Stimulated activated CD4-positive, alpha-beta T cell treated with anti-CD3 and anti-CD28 coated beads, Interleukin-4, amount 100 ng/mL, for 24 hours (primary cell): ENCODE measurements around the gene KAT8.
"Not testable (repeated sequence)": the region's sequence is repeated elsewhere in the genome, so short reads cannot be mapped to it uniquely, and the experiment has no call there.

ENCODE experiments used
- DNase-seq: peaks from one replicate; pipeline ENCODE4 v3.0.0-alpha.2; 2020

The KAT8 gene

DNA sequence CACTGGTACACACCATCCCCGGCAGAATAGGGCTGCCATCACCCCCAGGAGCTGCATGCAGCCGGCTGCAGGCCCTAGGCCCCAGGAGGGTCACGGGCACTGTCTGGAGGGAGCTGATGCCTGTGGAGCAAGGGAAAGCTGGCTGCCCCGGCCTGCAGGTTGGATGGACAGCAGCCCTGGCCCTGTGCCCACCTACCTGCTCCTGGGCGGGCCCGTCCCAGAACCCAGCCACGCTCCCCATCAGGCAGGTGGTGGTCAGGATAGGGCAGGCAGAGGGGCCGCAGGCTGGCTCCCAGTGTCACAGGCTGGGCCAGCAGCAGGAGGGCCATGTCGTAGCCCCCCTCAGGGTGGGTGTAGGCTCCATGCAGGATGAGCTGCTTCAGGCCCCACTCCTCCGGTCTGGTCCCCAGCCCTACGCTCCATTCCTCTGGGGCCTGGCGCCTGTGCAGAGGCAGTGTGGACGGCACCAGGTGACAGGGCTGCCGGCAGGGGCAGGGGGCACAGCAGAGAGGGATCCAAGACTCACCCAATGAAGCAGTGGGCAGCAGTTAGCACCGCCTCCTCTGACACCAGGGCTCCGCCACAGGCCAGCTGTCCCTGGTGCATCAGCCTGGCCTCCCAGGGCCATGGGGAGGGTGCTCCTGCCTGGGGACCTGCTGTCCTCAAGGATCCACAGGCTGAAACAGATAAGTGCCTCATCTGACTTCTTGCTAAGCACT, 32.7 kb upstream of the KAT8 start:
- no peak for DNase-seq

DNA sequence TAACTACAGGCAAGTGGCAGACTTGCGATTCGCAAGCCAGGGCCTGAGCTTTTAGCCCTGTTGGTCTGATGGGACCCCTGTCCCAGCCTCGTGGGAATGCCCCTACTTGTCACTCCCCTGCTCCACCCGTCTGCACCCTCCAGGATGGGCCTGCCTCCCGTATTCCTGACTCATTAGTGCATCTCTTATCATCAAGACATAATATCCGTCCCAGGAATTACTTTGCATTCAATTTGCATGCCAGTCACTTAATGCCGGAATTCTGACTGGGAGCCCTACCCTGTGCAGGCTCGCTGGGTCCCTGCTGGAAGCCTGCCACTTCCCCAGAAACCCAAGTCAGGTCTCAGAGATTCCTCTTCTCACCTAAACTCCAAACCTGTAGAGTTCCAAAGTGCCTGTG, 32.1 kb upstream of the KAT8 start:
- DNase-seq: no peak

DNA sequence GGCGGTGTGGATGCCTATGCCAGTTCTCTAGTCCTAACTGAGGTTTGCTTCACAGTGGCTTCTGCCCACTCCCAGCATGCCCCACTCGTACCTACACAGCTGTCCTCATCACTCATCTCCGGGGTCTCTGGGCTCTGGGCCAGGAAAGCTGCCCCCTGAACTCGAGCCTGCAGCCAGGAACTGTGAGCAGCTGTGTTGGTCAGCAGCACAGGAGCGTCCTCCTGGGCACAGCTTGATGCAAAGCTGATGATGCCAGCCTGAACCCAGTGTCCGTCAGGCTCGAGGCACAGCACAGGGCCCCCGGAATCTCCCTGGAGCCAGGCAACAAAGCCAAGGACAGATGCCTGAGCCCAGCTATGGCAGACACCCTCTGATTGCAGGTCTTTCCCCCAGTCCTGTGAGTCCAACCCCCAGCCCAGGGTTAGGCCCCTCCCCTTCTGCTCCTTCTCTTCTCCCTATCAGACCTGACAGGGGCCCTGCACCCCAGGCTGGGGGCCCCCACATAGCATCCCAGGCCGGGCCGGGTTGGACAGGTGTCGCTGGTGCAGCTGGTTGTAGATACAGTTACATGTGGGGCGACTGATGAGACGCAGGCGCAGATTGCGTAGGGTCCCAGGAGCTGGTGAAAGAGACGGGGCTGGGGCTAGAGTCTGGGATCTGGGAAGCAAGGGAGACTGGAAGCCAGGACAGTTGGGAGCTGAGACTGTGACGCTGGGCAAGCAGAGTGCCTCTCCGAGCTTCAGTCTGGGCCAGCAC, 31.4 kb upstream of the KAT8 start:
- no peak for DNase-seq

DNA sequence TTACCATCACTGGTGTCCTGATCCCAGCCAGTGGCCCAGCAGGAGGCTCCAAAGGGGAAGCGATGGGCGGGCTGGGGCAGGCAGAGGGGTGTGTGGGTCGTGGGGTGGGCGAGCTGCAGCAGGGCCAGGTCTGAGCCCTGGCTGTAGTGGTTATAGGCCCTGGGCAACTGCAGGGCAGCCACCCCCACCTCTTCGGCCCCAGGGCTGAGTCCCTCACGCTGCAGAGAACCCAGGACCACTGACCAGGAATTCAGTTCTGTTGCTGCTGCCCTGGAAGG, 30.9 kb upstream of the KAT8 start:
- no peak for DNase-seq

DNA sequence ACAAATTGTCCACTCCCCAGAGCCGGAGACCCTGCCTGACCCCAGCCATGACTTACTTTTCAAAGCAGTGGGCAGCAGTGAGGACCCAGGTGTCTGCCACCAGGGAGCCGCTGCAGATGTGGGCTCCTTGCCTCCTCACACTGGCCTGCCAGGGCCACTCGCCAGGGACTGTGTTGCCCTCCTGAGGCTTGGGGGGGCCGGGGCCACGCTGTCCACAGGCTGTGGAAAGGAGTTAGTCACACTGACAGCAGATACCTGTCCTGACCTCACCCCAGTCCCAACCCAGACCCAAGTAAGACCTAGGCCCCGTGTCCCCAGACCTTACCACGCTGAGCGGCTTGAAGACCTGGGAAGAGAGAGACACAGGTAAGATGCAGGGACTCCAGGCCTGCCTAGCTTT, 30.0 kb upstream of the KAT8 start:
- no peak for DNase-seq

DNA sequence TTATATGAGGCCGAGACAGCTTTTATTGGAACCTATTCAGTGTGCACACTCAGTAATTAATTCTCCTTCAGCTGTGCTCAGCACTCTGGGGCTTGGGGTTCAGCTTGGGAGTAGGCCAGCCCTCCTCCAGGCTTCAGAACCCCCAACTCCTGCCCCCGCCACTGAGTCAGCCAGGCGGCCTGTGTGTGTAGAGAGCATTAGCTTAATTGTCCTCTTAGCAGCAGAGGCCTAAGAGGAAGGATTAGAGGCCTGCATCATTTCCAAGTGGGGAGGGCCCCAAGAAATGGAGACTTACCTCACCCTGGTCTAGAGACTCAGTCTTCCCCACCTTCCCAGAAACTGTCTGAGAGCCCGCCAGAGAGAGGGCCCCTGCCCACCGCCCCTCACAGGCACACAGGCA, 29.5 kb upstream of the KAT8 start:
- DNase-seq: no peak

DNA sequence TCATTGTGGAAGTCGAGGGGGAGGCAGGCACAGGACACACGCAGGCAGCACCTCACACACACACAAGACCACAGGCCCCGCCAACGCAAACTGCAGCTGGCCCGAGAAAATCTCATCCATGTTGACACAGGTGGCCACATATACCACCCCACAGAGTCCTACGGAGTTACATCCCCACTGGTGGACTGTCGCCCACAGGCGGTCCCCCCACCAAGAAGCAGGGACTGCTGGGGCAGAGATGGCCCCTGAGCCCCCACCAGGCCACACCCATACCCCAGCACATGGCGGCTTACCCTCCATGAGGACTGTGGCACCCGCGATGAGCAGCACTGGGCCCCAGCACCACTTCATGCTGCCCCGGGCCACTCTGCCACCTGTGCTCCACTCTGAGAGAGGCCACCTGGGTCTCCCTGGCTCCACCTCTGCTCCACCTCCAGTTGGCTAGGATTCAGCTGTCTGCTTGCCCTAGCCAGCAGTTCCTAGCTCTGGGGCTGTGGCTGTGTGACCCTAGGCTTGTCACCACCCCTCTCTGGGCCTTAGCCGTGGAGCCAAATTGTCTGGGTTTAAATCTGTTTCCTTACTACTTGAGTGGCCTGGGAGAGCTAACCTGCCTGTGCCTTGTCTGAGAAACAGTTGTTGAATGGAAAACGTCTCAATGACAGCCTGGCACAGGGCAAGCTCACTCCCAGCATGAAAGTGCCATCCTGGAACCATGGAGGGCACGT, 28.8 kb upstream of the KAT8 start, which contains the start of gene PRSS53:
Gene PRSS53, minus strand, starts transcription at position 485 of the 725 bp plus-strand sequence. Its CDS starts 134 bp downstream, at position 351.
- no peak for DNase-seq

DNA sequence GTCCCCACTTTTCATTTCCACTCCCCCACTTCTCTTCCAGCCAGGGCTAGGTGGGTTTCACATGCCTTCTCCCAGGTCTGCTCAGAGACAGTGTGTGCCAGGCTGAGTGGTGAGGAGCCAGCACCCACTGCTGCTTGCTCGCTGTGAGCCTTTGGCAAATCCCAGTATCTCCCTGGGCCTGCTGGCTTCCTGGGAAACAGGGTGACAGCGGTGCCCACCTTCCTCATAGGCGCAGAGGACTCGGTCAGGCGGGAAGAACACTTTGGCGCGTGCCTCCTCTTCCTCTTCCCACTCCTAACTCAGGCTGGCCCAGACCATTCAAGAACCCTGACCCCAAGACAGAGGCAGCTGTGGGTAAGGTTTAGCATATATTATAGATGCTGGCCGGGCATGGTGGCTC, 28.3 kb upstream of the KAT8 start:
- no peak for DNase-seq

DNA sequence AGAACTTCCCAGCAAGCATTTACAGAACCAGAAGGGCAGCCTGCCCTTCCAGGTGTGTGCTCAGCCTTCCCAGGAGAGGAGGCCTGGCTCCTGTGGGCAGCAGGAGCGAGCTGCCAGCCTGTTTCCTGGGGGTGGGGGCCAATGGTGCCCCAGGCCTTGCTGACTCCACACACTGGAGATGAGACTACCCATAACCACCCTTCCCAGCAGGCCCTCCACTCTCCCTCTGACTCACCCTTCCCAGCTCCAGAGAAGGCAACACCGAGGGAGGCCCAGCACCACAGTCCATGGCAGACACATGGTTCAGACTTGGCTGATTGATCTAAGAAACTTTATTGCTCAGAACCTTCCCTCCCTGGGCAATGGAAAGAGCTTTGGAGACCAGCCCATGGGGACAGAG, 26.9 kb upstream of the KAT8 start:
- no peak for DNase-seq

DNA sequence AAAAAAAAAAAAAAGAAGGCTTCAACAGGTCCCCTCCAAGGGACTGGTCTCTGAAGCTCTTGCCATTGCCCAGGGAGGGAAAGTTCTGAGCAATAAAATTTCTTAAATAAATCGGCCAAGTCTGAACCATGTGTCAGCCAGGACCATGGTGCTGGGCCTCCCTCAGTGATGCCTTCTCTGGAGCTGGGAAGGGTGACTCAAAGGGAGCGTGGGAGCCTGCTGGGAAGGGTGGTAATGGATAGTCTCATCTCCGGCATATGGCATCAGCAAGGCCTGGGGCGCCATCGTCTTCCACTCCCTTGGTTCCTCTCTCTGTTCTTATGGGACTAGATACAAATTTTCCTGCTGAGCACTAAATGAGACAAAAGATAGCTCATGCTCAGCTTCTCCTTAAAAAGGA, 25.1 kb upstream of the KAT8 start:
- no peak for DNase-seq

DNA sequence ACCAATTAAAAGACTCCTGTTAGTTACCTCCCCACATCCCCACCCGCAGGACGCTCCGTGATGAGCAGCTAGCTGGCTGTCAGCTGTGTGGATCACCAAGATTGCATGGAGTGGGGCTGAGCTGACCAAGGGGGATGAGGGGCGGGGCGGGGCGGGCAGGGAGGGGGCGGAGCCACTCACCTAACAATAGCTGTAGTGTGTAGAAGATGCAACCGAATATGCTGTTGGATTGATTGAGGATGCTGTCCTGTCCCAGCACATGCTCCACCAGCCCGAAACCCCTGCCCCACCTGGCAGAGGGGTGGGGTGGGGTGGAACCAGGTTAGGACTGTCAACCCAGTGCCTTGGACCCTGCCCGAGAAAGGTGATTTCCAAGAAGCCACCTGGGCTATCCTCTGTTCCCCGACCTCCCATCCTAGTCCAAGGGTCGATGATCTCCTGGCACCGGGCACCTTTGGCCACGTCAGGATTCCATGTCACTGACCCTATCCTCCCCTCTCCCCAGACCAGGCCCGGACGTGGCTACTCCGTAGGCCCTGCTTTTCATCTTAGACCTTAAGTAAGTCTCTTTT, 24.2 kb upstream of the KAT8 start:
- no peak for DNase-seq

DNA sequence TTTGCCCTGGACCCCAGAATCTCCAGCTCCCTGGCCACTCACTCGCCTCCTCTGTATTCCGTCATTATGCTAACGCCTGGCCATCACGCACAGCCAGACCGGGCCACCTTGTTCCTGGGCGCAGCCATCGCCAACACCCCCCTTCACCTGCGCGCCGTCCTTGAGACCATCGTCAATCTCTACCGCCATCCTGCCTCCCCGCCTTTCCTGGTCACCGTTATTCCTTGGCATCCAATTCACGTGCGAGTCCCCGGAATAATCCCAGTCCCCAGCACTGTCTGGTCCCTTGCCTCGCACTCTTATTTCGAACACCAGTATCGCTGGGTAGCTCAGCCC, 23.4 kb upstream of the KAT8 start:
- no peak for DNase-seq

DNA sequence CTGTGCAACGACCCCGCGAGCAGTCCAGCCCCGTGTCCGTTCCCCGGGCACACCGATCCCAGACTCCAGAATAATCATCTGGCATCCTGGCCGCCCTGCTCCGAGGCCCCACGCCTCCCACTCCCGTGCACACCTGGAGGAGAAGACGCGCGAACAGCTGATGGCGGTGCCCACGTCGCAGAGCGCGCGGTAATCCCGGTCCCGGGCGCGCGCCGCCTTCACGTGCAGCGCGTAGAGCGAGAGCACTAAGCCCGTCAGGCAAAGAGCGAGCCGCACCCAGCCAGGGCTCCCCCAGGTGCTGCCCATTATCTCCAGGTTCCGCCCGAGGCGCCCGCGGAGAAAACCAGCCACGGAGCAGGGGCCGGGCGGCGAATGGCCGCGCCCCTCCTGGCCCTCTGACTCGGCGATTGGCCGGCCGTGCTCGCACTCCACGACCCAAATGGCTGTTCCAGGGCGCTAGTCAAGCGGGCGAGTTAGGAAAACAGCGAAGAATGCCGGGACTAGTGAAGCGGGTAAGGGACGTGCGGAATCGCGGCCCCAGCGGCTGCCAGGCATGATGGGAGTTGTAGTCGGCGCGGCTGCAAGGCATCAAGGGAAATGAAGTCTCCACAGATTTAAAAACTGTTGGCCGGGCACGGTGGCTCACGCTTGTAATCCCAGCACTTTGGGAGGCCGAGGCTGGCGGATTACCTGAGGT, 22.9 kb upstream of the KAT8 start, which contains the start of gene VKORC1:
Gene VKORC1, minus strand, starts transcription at position 374 of the 697 bp plus-strand sequence. Its CDS starts 68 bp downstream, at position 306.
- DNase-seq: peak; percentile 92

DNA sequence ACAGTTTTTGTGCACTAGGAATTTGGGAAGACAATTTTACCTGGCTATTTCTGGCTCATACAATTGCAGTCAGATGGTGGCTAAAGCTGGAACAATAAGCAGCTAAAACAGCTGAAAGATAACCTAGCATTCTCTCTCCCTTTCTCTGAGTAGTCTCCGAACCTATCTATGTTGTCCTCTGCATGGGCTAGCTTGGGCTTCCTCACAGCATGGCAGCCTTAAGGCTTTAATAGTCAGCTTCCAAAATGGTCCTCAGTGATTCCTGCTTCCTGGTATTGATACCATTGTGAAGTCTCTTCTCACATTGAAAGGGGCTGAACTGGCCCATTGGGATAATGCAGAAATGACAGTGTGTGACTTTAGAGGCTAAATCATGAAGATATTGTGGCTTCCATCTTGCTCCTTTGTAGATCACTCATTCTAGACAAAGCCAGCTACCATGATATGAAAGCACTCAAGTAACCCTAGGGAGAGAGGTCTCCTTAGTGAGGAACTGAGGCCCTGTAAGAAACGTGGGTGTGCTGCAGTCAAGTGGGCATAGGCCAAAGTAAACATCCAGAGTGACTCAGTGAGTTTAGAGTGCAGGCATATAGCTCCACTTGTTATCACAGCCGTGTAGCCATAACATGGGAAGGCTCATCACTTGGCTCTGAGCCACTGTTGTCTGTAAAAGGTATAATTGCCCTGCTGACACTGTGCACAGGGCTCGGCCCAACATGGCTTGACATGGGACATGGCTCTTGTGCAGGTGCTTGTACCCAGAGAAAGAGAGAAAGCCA, 17.4 kb upstream of the KAT8 start:
- no peak for DNase-seq

DNA sequence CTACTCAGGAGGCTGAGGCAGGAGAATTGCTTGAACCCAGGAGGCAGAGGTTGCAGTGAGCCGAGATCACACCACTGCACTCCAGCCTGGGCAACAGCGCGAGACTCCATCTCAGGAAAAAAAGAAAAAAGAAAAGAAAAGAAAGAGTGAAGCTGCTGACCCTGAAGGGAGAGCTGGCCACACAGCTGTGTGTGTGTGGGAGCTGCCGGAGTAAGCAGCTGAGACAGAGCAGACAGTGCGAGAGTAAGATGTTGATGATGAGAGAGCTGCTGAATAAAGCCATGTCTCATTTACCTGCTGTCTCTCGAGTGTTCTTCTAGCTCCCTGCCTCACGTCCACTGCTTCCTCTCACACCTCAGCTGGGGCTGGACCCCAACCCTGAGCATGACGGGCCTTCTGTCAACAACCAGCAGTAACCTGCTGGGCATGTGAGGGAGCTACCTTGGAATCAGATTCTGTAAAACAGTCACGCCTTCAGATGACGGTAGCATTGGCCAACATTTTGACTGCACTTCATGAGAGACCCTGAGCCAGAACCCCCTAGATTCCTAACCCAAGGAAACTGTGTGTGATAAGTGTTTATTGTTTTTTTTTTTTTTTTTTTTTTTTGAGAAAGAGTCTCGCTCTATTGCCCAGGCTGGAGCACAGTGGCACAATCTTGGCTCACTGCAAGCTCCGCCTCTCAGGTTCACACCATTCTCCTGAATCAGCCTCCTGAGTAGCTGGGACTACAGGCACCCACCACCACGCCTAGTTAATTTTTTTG, 16.4 kb upstream of the KAT8 start:
- DNase-seq: not testable (repeated sequence)

DNA sequence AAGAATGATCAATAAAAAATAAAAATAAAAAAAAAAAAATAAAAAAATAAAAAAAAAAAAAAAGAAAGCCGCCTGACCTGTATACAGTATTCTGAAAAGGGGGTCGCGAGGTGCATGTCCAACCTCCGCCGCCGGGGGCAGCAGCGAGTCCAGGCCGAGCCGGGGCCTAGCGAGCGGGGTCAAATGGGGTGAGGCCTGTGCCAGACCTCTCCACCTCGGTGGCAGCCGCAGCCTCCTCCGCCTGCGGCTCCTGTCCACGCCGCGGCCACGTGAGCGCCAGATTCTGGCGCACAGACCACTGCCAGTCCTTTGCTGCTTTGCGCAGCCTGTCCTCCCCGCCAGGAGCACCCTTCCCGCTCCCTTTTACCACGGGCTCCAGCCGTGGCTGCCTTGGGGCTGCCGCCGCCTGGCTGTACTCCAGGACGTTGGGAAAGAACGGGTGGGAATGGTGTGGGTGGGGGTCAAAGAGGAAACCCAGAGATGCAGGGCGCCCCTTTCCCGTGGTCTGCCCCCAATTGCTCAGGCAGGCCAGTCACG, 11.7 kb upstream of the KAT8 start:
- peak; percentile 82 for DNase-seq

DNA sequence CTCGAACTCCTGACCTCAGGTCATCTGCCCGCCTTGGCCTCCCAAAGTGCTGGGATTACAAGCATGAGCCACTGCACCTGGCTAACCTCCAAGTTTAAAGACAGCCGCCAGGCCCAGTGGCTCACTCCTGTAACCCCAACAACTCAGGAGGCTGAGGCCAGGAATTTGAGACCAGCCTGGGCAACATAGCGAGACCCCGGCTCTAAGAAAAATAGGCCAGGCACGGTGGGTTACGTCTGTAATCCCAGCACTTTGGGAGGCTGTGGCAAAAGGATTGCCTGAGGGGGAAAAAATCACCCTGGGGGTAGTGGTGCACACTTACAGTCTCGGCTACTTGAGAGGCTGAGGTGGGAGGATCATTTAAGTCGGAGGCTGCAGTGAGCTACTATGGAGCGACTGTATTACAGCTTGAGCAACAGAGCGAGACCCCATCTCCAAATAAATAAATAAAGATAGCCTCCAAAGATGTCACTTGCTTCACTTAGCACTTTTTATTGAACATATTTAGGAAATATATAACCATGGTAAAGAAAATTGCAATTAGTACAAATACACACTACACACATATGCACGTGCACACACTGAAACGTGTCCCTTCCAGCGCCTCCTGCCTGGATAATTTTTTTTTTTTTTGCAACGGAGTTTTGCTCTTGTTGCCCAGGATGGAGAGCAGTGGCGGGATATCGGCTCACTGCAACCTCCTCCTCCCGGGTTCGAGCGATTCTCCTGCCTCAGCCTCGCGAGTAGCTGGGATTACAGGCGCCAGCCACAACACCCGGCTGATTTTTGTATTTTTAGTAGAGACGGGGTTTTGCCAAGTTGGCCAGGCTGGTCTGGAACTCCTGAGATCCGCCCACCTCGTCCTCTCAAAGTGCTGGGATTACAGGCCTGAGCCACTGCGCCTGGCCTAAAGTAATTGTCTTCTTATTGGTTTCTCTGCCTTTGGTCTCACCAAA, 10.7 kb upstream of the KAT8 start:
- DNase-seq: no peak

DNA sequence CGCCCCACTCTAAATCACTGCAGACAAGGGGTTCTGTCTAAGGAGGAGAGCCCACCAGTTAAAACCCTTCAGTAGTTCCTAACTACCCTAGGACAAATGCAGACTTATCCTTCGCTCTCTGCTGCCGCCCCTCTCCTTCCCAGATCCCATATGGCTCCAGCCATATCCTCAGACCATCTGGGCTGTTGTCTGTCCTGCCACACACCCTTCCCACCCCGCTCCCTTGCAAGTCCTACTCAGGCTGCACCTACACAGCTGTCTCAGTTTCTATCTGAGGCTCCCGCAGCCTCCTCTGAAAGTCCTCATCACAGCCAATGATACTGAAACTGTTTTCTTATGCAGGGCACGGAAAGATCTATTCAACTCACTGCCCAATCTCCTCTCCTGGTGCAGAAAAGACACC, 10.0 kb upstream of the KAT8 start:
- DNase-seq: peak; percentile 50

DNA sequence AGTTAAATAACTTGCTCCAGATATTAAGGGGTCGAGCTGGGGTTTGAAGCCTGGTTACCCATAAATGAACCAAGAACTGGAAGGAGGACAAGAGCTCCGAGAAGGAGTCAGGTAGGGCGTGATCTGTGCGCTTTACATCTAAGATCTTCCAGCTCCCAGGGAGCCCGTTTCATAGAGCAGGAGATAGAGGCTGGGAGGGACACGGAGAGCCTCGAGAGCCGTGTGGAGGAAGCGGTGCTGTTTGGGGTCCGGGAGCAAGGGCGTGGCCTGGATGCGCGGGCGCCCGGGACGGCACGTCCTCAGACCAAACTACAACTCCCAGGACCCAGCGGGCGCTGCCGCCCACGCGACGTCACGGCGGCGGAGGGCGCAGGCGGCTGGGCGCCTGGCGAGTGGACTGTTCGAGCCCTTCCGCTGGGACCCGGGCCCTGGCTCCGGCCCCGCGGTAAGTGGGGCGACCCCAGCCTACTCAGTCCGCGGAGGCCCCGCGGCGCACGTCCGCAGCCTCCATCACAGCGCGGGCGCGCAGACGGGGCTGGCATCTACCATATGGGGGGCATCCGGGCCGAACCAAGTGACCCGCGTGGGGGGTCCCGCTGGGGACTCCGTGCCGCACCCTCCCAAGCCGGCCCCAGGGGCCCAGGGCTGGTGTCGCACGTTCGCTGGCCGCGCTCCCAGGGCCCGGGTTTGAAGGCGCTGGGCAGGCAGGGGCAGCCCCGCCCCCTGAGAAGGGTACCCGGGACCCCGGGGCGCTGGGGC, 9.2 kb upstream of the KAT8 start, which contains the start of gene BCKDK:
Gene BCKDK, plus strand, starts transcription at position 352 of the 759 bp plus-strand sequence. CDS start 838 bp downstream, outside the sequence.
- peak; percentile 75 for DNase-seq
